Duodenal mucosa (tissue), 2 donors: Measurements from ENCODE around the gene TGIF2.

ENCODE experiments used
- H3K27ac ChIP-seq: one replicate; pipeline ENCODE4 v1.7.0; 2013; ENCODE audit warnings: low read depth, low read length
- H3K27me3 ChIP-seq, 2 donors: one replicate each; pipeline ENCODE4 v1.7.0; 2013; ENCODE audit warnings: low read length in 2 of 2, control low read depth in 1 of 2; ENCODE audit not compliant: insufficient read depth in 2 of 2, control insufficient read depth in 1 of 2
- H3K36me3 ChIP-seq, 2 donors: one replicate each; pipeline ENCODE4 v1.7.0; 2013; ENCODE audit warnings: low read length in 2 of 2, control low read depth in 1 of 2; ENCODE audit not compliant: insufficient read depth in 2 of 2, control insufficient read depth in 1 of 2
- H3K4me1 ChIP-seq, 2 donors: one replicate each; pipeline ENCODE4 v1.7.0; 2013; ENCODE audit warnings: low read length in 2 of 2, control low read depth in 1 of 2; ENCODE audit not compliant: insufficient read depth in 2 of 2, control insufficient read depth in 1 of 2
- H3K4me3 ChIP-seq, 2 donors: one replicate each; pipeline ENCODE4 v1.7.0; 2013; ENCODE audit warnings: low read length in 2 of 2, low read depth in 1 of 2
- H3K9ac ChIP-seq, 2 donors: one replicate each; pipeline ENCODE4 v1.7.0; 2013; ENCODE audit warnings: low read length in 2 of 2, low read depth in 1 of 2
- H3K9me3 ChIP-seq, 2 donors: one replicate each; pipeline ENCODE4 v1.7.0; 2013; ENCODE audit warnings: low read length in 2 of 2, control low read depth in 1 of 2; ENCODE audit not compliant: control insufficient read depth in 1 of 2

Gene TGIF2

GRCh38 chr20:36620917-36621316 is 47.5 kb downstream of the TGIF2 start:
- Histone ChIP-seq H3K4me1 (peaks cover 8 to 11% of the 10 kb centered on the region in 2 donors), H3K27ac (no peak overlapping the region), H3K36me3 (no peaks in the 10 kb centered on the region), H3K9me3 (no peaks in the 10 kb centered on the region), H3K9ac (no peak overlapping the region), H3K27me3 (no peaks in the 10 kb centered on the region), H3K4me3 (no peak overlapping the region)

DNA sequence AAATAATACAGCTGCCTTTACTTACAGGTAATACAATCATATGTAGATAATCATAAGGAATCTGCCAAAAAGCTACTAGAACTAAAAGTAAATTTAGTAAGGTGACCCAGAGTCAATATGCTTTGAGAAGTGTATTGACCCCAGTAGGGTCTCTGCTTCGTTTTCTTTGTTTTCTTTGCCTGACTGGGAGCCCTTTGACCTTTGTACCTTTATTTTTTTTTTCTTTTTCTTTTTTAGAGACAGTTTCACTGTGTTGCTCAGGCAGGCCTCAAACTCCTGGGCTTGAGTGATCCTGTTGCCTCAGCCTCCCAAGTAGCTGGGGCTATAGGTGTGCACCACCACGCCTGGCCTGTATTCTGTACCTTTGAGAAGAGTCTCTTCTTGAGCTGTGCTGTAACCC is 50.0 kb downstream of the TGIF2 start:
- H3K9ac ChIP-seq, result no peak overlapping the region
- no peaks in the 10 kb centered on the region for H3K9me3 ChIP-seq

DNA sequence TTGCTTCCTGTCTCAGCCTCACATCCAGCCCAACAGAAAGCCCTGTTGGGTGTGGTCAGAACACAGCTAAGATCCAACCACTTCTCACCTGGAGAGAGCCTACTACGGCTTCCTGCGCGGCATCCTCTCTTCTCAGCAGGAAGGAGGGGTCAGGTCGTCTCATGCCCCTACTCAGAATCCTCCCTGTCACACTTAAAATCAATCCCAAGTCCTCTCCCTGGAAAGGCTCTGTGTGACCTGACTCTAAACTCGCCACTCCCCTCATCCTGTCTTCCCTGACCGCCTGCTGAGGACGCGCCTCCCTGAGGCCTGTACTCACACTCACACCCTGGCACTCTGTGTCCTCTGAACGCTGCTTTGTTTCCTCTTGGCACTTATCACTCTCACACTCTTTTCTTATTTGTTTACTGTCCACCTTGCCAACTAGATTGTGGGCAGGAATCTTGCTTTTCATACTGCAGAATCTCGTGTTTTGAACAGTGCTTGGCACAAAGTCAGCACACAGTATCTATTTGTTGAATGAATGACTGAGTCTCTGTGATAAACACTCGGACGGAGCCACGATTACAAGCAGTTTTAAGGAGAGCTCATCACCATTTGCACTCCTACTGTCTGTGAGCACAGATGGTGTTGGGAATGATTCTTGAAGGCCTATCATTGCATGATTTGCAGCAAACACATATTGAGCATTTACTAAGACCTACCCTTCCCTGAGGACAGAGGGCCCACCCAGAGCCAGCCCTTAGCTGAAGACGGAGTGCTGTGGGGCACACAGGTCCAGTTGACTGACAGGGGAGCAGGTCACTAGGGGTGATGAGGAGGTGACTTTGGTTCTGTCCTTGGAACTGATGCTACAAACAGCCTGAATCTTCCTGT is 50.9 kb downstream of the TGIF2 start:
- H3K4me1 ChIP-seq, result peaks cover 8 to 11% of the 10 kb centered on the region in 2 donors
- H3K27ac ChIP-seq, result no peak overlapping the region
- H3K9ac ChIP-seq, result no peak overlapping the region
- H3K9me3 ChIP-seq, result no peaks in the 10 kb centered on the region
- no peaks in the 10 kb centered on the region for H3K36me3 ChIP-seq
- H3K27me3 ChIP-seq, result no peaks in the 10 kb centered on the region
- no peak overlapping the region for H3K4me3 ChIP-seq

More for the DNA sequence above, 50.0 kb downstream of the TGIF2 start:
- no peaks in the 10 kb centered on the region for H3K27me3 ChIP-seq
- no peak overlapping the region for H3K4me3 ChIP-seq
- no peak overlapping the region for H3K27ac ChIP-seq
- H3K36me3 ChIP-seq, result no peaks in the 10 kb centered on the region
- H3K4me1 ChIP-seq, result peaks cover 8 to 11% of the 10 kb centered on the region in 2 donors

DNA sequence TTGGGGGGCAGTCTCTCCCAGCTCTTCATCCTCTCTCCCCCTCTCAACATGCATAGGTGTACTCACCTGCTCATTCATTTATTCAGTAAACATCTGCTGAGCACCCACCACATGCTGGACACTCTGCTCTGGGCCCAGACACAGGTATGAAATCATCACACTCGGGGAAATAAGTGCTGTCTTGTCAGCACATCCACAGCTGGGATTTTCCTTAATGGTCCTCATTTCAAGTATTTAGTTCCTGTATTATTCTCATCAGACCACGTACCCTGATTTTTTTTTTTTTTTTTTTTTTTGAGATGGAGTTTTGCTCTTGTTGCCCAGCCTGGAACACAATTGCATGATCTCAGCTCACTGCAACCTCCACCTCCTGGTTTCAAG is 51.5 kb downstream of the TGIF2 start:
- H3K27ac ChIP-seq, result no peak overlapping the region

DNA sequence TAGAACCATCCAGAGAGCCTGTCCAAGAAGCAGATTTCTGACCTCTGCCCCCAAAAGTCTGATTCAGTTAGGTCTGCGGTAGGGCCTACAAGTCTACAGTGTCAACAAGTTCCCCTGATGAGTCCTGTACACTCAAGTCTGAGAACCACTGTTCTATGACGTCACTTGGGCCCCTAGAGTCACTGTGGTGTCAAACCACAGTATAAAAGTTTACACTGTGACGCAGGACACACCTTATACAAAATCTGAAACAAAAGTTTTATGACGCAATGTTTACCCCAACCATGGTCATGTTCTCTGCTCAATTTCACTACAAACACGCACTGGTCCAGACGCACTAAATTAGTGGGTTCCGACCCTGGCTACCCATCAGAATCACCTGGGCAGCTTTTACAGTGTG is 54.7 kb downstream of the TGIF2 start:
- Histone ChIP-seq H3K36me3 (no peaks in the 10 kb centered on the region), H3K27ac (no peak overlapping the region), H3K9me3 (no peaks in the 10 kb centered on the region), H3K4me1 (peaks cover 11% of the 10 kb centered on the region in 2 donors), H3K9ac (no peak overlapping the region), H3K4me3 (no peak overlapping the region), H3K27me3 (no peaks in the 10 kb centered on the region)

More for the DNA sequence above, 51.5 kb downstream of the TGIF2 start:
- Histone ChIP-seq H3K9ac (no peak overlapping the region), H3K27me3 (no peaks in the 10 kb centered on the region), H3K36me3 (no peaks in the 10 kb centered on the region), H3K9me3 (no peaks in the 10 kb centered on the region), H3K4me3 (no peak overlapping the region), H3K4me1 (peaks cover 8 to 11% of the 10 kb centered on the region in 2 donors)

DNA sequence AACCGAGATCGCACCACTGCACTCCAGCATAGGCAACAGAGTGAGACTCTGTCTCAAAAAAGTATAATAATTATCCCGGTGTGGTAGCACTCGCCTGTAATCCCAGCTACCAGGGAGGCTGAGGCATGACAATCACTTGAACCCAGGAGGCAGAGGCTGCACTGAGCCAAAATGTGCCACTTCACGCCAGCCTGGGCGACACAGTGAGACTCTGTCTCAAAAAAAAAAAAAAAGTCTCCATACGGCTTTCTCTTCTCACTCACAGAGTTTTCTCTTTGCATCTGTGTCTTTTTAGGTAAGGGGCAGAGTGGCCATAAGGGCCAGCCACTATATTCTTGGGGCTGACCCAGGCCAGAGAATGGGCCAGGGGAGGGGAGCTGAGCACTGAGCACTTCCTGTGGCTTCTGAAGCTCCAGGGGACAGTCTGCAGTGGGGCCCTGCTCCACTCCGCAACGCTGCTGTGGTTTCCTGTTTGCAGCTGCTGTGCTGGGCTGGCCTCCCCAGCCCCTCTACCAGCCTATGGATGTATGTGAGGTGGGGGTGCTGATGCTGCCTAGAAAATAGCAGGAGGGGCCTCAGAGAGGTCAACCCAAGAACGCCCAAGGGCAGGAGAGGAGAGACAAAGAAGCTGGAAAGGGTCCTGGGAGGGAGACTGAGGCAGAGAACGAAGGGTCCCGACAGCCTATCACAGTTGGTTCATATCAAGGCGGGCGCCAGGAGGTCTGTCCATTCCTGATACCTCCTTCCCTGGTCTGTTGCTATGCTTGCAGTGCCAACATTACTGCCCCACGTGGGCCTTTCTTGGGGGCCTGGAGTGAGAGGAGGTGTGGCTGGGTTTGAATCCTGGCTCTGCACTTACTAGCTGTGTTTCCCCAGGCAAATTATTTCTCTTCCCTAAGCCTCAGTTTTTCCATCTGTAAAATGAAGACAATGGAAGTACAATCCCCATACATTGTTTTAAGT is 56.6 kb downstream of the TGIF2 start:
- Histone ChIP-seq H3K27ac (no peak overlapping the region), H3K27me3 (no peaks in the 10 kb centered on the region), H3K9ac (no peak overlapping the region), H3K9me3 (no peaks in the 10 kb centered on the region), H3K36me3 (no peaks in the 10 kb centered on the region), H3K4me3 (no peak overlapping the region), H3K4me1 (peaks cover 0 to 3% of the 10 kb centered on the region in 2 donors)

DNA sequence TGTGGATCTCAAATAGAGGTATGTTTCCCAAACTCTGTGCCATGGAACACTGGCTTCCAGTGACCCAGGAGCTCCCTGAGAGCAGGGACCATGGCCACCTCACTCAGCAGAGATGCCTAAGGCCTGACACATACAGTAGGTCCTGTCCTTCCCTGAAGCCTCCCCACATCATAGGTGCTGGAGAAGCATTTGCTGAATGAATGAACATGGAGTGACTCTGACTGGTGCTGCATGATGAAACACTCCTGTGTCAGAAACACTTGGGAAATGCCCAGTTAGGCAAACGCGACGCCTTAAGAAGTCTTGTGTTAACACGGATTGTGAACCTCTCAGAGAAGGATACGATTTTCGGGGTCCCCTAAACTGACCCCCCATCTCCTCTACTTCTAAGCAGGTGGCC is 58.2 kb downstream of the TGIF2 start:
- no peaks in the 10 kb centered on the region for H3K36me3 ChIP-seq
- H3K27me3 ChIP-seq, result no peaks in the 10 kb centered on the region
- no peak overlapping the region for H3K27ac ChIP-seq
- H3K4me3 ChIP-seq, result no peak overlapping the region
- peaks cover 0 to 3% of the 10 kb centered on the region in 2 donors for H3K4me1 ChIP-seq
- H3K9me3 ChIP-seq, result no peaks in the 10 kb centered on the region
- H3K9ac ChIP-seq, result no peak overlapping the region

DNA sequence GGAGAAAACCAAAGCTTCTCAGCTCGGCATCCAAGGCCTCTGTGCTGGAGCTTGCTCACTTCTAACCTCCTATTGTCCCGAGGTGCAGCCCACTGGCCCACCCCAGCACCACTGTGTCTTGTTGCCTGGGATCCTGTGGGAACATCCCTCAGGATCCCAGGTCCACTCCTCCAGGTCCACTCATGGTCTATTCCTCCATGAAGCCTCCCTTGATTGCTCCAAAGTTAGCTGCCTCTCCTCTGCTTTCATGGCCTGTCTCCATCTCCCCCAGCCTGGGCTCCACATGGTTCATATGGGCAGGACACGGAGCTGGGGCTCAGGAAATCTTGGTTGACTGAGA is 58.7 kb downstream of the TGIF2 start:
- Histone ChIP-seq H3K36me3 (no peaks in the 10 kb centered on the region), H3K4me3 (no peak overlapping the region), H3K9ac (no peak overlapping the region), H3K27ac (no peak overlapping the region), H3K9me3 (no peaks in the 10 kb centered on the region), H3K27me3 (no peaks in the 10 kb centered on the region), H3K4me1 (peaks cover 0 to 3% of the 10 kb centered on the region in 2 donors)

- no peak overlapping the region for H3K9ac ChIP-seq
- no peak overlapping the region for H3K27ac ChIP-seq
These were observed 59.3 kb downstream of the TGIF2 start for GRCh38 chr20:36632487-36633284.

More at GRCh38 chr20:36632487-36633284, 59.3 kb downstream of the TGIF2 start:
- no peaks in the 10 kb centered on the region for H3K9me3 ChIP-seq
- no peaks in the 10 kb centered on the region for H3K27me3 ChIP-seq
- H3K4me3 ChIP-seq, result no peak overlapping the region
- H3K4me1 ChIP-seq, result peaks cover 0 to 3% of the 10 kb centered on the region in 2 donors
- no peaks in the 10 kb centered on the region for H3K36me3 ChIP-seq
